GDM1 (cell line): ENCODE data around the gene RABGAP1.

Experiments
- DNase-seq: peaks from one replicate; lab custom pipeline; 2025; lab: John Stamatoyannopoulos, UW

The RABGAP1 gene

GRCh38 chr9:122944960-122945888, 4.4 kb downstream of the RABGAP1 start:
- no peak for DNase-seq

- DNase-seq: no peak
These were observed 5.7 kb downstream of the RABGAP1 start for GRCh38 chr9:122946461-122947005.

DNA sequence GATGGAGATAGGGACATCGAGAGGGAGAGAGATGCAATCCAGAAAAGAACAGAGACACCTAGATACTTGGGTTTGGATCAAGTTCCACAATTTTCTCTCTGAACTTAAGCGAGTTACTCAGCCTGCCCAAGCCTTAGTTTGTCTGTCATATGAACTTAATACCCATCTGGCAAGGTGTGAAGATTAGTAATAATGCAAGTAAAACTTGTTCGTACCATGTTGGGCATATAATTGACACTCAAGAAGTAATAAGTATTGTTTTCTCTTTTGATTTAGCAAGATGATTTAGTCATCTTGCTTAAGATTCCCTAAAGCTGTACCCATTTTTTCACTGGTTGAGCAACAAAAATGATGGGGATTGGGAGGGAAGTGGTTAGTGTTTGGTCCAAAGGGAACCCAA, 7.5 kb downstream of the RABGAP1 start:
- no peak for DNase-seq

GRCh38 chr9:122949696-122950095, 8.9 kb downstream of the RABGAP1 start:
- DNase-seq: no peak

GRCh38 chr9:122950263-122950662, 9.4 kb downstream of the RABGAP1 start:
- no peak for DNase-seq

DNA sequence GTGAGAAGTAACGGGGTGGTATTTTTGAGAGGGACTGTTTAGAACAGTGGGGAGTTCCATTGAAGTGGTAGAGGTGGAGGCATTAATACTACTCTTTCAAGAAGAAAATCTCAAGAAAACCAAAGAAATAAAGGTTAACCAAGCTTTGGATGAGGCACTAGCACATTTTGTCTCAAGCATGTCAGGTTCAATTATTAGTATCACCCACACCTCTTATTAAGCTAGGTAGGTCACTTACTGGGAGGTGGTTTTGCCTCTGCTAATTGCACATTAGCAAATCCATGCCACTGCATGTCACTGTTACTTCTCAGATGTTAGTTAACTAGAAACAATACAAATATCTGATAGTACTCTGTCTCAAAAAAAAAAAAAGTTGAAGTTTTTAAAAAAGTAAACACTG, 10.2 kb downstream of the RABGAP1 start:
- DNase-seq: no peak

- DNase-seq: no peak
These were observed 13.5 kb downstream of the RABGAP1 start for GRCh38 chr9:122954253-122954691.

- no peak for DNase-seq
These were observed 15.1 kb downstream of the RABGAP1 start for GRCh38 chr9:122955961-122956360.

GRCh38 chr9:122961139-122961538, 20.3 kb downstream of the RABGAP1 start:
- no peak for DNase-seq

- DNase-seq: peak; percentile 3
These were observed 34.4 kb downstream of the RABGAP1 start for GRCh38 chr9:122975196-122975595.

GRCh38 chr9:122978601-122979000, 37.8 kb downstream of the RABGAP1 start:
- no peak for DNase-seq

- no peak for DNase-seq
These were observed 45.2 kb downstream of the RABGAP1 start for GRCh38 chr9:122986010-122986409.

DNA sequence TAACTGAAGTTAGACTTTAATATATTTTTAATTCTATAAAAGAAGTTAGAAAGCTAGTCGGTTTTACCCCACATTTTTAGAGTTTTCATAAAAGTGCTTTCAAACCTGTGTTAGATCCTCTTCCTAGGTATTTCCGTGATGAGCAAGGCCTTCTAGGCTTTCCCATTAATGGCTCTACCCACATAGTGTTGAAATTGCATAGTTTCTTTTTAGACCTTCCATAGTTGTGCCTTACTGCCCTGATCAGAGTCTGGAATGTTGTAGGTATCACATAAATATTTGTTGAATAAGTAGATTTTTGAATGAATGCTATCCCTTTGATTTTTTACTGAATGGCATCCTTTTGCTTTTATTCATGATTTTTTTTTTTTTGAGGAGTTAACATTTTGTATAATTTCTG, 47.3 kb downstream of the RABGAP1 start:
- no peak for DNase-seq

- no peak for DNase-seq
These were observed 48.3 kb downstream of the RABGAP1 start for GRCh38 chr9:122988920-122989621.

DNA sequence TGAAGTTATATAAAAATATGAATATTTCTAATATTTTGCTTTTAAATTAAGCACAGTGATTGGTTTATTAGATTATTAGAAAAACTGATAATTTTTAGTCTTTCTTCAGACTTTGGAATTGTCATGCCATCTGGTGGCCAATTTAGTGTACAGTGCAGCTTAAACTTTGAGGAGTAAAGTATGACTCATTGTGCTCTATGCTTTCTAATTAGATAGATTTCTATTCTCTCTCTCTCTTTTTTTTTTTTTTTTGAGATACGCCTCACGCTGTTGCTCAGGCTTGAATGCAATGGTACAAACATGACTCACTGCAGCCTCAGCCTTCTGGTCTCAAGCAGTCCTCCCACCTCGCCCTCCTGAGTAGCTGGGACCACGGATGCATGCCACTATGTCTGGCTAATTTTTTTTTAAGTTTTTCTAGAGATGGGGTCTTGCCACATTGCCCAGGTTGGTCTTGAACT, 50.6 kb downstream of the RABGAP1 start:
- DNase-seq: peak; percentile 9

DNA sequence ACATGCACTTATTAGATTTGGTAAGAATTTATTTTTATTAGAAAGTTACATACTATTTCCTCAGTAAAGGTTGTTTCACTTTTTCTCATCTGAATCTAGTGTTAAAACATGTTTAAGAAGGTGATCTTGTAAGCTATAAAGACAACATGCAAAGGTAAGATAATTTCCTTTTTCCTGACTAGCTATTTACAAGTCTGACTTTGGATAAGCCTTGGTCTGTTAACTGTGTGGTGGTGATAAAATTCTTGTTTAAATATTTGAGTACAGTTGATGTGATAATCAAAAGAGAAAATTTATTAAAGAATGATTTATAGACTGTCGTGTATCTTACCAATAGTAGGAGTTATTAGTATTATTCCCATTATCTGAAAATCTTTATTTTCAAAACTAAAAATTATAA, 55.8 kb downstream of the RABGAP1 start:
- DNase-seq: no peak

DNA sequence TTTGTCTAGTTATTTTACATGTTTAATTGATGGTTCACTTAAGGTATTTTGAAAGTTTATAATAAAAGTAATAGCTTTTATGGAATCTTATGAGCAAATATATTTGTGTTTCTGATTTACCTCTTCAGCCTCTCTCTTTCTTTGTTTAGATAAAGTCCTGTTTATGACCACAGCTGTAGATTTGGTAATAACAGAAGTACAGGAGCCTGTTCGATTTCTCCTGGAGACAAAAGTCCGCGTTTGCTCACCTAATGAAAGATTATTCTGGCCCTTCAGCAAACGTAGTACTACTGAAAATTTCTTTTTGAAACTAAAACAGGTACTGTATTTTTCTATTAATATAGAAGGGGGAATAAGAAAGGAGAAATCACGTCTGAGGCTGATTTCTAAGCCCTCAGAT, 57.6 kb downstream of the RABGAP1 start:
- DNase-seq: no peak

GRCh38 chr9:123000371-123001068, 59.7 kb downstream of the RABGAP1 start:
- no peak for DNase-seq

- peak; percentile 25 for DNase-seq
These were observed 61.9 kb downstream of the RABGAP1 start for GRCh38 chr9:123002754-123003153.

GRCh38 chr9:123003466-123003865, 62.6 kb downstream of the RABGAP1 start:
- DNase-seq: no peak

DNA sequence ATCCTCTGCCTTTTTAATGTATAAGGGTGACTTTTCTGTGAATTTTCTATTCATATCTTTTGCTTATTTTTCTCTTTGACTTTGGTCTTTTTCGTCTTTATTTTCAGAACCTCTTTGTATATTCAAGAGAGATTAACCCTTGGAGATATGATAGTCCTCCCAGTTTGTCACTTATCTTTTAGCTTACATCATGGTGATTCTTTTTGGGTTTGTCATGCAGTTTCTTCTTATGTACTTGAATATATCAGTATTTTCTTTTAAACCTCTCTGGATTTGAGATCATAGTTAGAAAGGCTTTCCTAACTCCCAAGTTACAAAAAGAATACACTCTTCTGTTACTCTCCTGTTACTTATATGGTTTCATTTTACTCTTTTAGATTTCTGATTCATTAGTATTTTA, 65.1 kb downstream of the RABGAP1 start:
- no peak for DNase-seq

DNA sequence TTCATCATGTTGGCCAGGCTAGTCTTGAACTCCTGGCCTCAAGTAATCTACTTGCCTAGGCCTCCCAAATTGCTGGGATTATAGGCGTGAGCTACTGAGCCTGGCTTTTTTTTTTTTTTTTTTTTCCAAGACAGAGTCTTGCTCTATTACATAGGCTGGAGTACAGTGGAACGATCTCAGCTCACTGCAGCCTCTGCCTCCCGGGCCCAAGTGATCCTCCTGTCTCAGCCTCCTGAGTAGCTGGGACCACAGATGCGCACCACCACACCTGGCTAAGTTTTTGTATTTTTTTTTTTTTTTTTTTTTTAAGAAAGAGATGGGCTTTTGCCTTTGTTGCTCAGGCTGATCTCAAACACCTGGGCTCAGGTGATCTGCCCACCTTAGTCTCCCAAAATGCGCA, 66.4 kb downstream of the RABGAP1 start:
- no peak for DNase-seq
